Measurements from ENCODE around the gene SEPTIN2.
"Not testable (repeated sequence)": the region's sequence is repeated elsewhere in the genome, so short reads cannot be mapped to it uniquely, and the experiment has no call there.

Gene SEPTIN2

GRCh38 chr2:241313543-241314095 is 2.1 kb upstream of the SEPTIN2 start:
- no peak for DNase-seq (ENCODE audit: low read depth in 2 of 2, low spot score in 1 of 2)

GRCh38 chr2:241314226-241315092 is 1.3 kb upstream of the SEPTIN2 start:
- DNase-seq (ENCODE audit: low read depth in 2 of 2, low spot score in 1 of 2), result no peak

GRCh38 chr2:241315093-241315878 is 439 bp upstream of the SEPTIN2 start, which contains the start of gene HDLBP:
Gene HDLBP (minus strand): TSS chr2:241315672. CDS start chr2:241266869, 48,803 bp downstream.
- peak; percentile 100 for DNase-seq (ENCODE audit: low read depth in 2 of 2, low spot score in 1 of 2)

GRCh38 chr2:241316825-241317224 is 1.1 kb downstream of the SEPTIN2 start:
- no peak for DNase-seq (ENCODE audit: low read depth in 2 of 2, low spot score in 1 of 2)

GRCh38 chr2:241317391-241317790 is 1.7 kb downstream of the SEPTIN2 start:
- DNase-seq (ENCODE audit: low read depth in 2 of 2, low spot score in 1 of 2), result no peak

GRCh38 chr2:241318830-241319229 is 3.1 kb downstream of the SEPTIN2 start:
- not testable (repeated sequence) for DNase-seq (ENCODE audit: low read depth in 2 of 2, low spot score in 1 of 2)

GRCh38 chr2:241320394-241320793 is 4.7 kb downstream of the SEPTIN2 start:
- no peak for DNase-seq (ENCODE audit: low read depth in 2 of 2, low spot score in 1 of 2)

GRCh38 chr2:241321033-241321432 is 5.3 kb downstream of the SEPTIN2 start:
- DNase-seq (ENCODE audit: low read depth in 2 of 2, low spot score in 1 of 2), result no peak

GRCh38 chr2:241321886-241322285 is 6.2 kb downstream of the SEPTIN2 start:
- DNase-seq (ENCODE audit: low read depth in 2 of 2, low spot score in 1 of 2), result no peak

GRCh38 chr2:241323778-241324177 is 8.1 kb downstream of the SEPTIN2 start:
- DNase-seq (ENCODE audit: low read depth in 2 of 2, low spot score in 1 of 2), result no peak

- no peak for DNase-seq (ENCODE audit: low read depth in 2 of 2, low spot score in 1 of 2)
Measured at GRCh38 chr2:241324775-241325174, 9.1 kb downstream of the SEPTIN2 start.

- no peak for DNase-seq (ENCODE audit: low read depth in 2 of 2, low spot score in 1 of 2)
Measured at GRCh38 chr2:241325257-241325656, 9.5 kb downstream of the SEPTIN2 start.

- DNase-seq (ENCODE audit: low read depth in 2 of 2, low spot score in 1 of 2), result no peak
Measured at GRCh38 chr2:241329669-241330615, 14.2 kb downstream of the SEPTIN2 start.

- no peak for DNase-seq (ENCODE audit: low read depth in 2 of 2, low spot score in 1 of 2)
Measured at GRCh38 chr2:241330616-241330981, 14.9 kb downstream of the SEPTIN2 start.

- DNase-seq (ENCODE audit: low read depth in 2 of 2, low spot score in 1 of 2), result no peak
Measured at GRCh38 chr2:241334813-241335212, 19.1 kb downstream of the SEPTIN2 start.

GRCh38 chr2:241339839-241340630 is 24.3 kb downstream of the SEPTIN2 start:
- no peak for DNase-seq (ENCODE audit: low read depth in 2 of 2, low spot score in 1 of 2)

- DNase-seq (ENCODE audit: low read depth in 2 of 2, low spot score in 1 of 2), result no peak
Measured at GRCh38 chr2:241340631-241341163, 25.0 kb downstream of the SEPTIN2 start.

GRCh38 chr2:241344925-241345651 is 29.4 kb downstream of the SEPTIN2 start:
- DNase-seq (ENCODE audit: low read depth in 2 of 2, low spot score in 1 of 2), result no peak

GRCh38 chr2:241349941-241350340 is 34.2 kb downstream of the SEPTIN2 start:
- DNase-seq (ENCODE audit: low read depth in 2 of 2, low spot score in 1 of 2), result no peak

Data from stimulated activated CD8-positive, alpha-beta memory T cell treated with anti-CD3 and anti-CD28 coated beads, Interleukin-4, amount 100 ng/mL, for 1 hour (primary cell).